Tibial nerve (tissue), 3 donors: ENCODE measurements around the gene PPIF.

Experiments
- POLR2A ChIP-seq, 2 donors: fragments of 450-650 bp; IDR thresholded peaks; one replicate each; pipeline ENCODE4 v1.6.1; 2017; ENCODE audit warnings: antibody characterized with exemption in 2 of 2, mild to moderate bottlenecking in 2 of 2, moderate library complexity in 2 of 2
- TF ChIP-seq, protein P1 (sequence below), 5 experiments: fragments of 200-600 bp in 3 of 5; fragments of 450-650 bp in 2 of 5; sonication (generic) in 3 of 5; IDR thresholded peaks; one replicate each; pipeline ENCODE4 v1.5.1; 2016 to 2019; ENCODE audit warnings: antibody characterized with exemption in 5 of 5, mild to moderate bottlenecking in 3 of 5, moderate library complexity in 2 of 5

DNA sequence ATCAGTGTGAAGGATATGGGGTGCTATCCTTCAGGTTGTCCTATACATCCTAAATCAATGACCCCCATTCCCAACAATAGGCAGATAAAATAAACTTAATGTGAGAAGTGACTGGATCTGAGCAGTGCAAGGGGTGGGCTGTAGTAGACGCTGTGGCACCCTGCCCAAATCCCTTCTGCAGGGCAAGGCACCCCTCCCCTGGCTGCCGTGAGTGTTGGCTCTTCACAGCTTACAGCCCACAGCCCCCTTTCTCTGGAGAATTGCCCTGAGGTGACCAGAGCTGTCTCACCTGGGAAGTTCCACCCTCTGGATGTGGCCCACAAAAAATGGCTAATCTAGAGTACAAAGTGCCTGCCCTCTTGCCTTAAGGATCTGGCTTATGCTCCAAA is 25.8 kb upstream of the PPIF start:
- TF ChIP-seq, protein P1, sequence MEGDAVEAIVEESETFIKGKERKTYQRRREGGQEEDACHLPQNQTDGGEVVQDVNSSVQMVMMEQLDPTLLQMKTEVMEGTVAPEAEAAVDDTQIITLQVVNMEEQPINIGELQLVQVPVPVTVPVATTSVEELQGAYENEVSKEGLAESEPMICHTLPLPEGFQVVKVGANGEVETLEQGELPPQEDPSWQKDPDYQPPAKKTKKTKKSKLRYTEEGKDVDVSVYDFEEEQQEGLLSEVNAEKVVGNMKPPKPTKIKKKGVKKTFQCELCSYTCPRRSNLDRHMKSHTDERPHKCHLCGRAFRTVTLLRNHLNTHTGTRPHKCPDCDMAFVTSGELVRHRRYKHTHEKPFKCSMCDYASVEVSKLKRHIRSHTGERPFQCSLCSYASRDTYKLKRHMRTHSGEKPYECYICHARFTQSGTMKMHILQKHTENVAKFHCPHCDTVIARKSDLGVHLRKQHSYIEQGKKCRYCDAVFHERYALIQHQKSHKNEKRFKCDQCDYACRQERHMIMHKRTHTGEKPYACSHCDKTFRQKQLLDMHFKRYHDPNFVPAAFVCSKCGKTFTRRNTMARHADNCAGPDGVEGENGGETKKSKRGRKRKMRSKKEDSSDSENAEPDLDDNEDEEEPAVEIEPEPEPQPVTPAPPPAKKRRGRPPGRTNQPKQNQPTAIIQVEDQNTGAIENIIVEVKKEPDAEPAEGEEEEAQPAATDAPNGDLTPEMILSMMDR (IDR thresholded peaks at IDR 0.05) = no peak
- no peak for TF ChIP-seq POLR2A (IDR thresholded peaks at IDR 0.05)
